ENCODE data around the gene HNRNPUL1. TPM values are rescaled to one million over a fixed set of nuclear protein-coding genes. Genes with fewer than 3 reads are reported as not detected.

The HNRNPUL1 gene
- total RNA-seq, 1 donor from 2014 or later: 143 TPM

GRCh38 chr19:41233748-41234240, 30.4 kb upstream of the HNRNPUL1 start:
- DNase-seq (ENCODE audit: low spot score): no peak

- DNase-seq (ENCODE audit: low spot score): no peak
Measured at GRCh38 chr19:41234512-41235168, 29.5 kb upstream of the HNRNPUL1 start.

- no peak for DNase-seq (ENCODE audit: low spot score)
Measured at GRCh38 chr19:41235480-41235879, 28.7 kb upstream of the HNRNPUL1 start.

- DNase-seq (ENCODE audit: low spot score): no peak
Measured at GRCh38 chr19:41238244-41238643, 25.9 kb upstream of the HNRNPUL1 start.

- DNase-seq (ENCODE audit: low spot score): no peak
Measured at GRCh38 chr19:41239363-41239762, 24.8 kb upstream of the HNRNPUL1 start.

- DNase-seq (ENCODE audit: low spot score): no peak
Measured at GRCh38 chr19:41239961-41240574, 24.1 kb upstream of the HNRNPUL1 start.

- no peak for DNase-seq (ENCODE audit: low spot score)
Measured at GRCh38 chr19:41241859-41242258, 22.3 kb upstream of the HNRNPUL1 start.

- no peak for DNase-seq (ENCODE audit: low spot score)
Measured at GRCh38 chr19:41244117-41244516, 20.1 kb upstream of the HNRNPUL1 start.

- no peak for DNase-seq (ENCODE audit: low spot score)
Measured at GRCh38 chr19:41245843-41246242, 18.3 kb upstream of the HNRNPUL1 start.

GRCh38 chr19:41248895-41249294, 15.3 kb upstream of the HNRNPUL1 start:
- no peak for DNase-seq (ENCODE audit: low spot score)

- DNase-seq (ENCODE audit: low spot score): no peak
Measured at GRCh38 chr19:41249707-41250423, 14.3 kb upstream of the HNRNPUL1 start.

- no peak for DNase-seq (ENCODE audit: low spot score)
Measured at GRCh38 chr19:41253660-41254059, 10.5 kb upstream of the HNRNPUL1 start.

GRCh38 chr19:41255171-41255570, 9.0 kb upstream of the HNRNPUL1 start:
- no peak for DNase-seq (ENCODE audit: low spot score)

GRCh38 chr19:41261474-41262190, 2.5 kb upstream of the HNRNPUL1 start:
- DNase-seq (ENCODE audit: low spot score): no peak

GRCh38 chr19:41263042-41263849, 926 bp upstream of the HNRNPUL1 start:
- DNase-seq (ENCODE audit: low spot score): no peak

- no peak for DNase-seq (ENCODE audit: low spot score)
Measured at GRCh38 chr19:41264581-41265394, 616 bp downstream of the HNRNPUL1 start.

- no peak for DNase-seq (ENCODE audit: low spot score)
Measured at GRCh38 chr19:41265395-41266153, 1.4 kb downstream of the HNRNPUL1 start.

- no peak for DNase-seq (ENCODE audit: low spot score)
Measured at GRCh38 chr19:41269055-41269454, 4.9 kb downstream of the HNRNPUL1 start.

- no peak for DNase-seq (ENCODE audit: low spot score)
Measured at GRCh38 chr19:41269571-41269970, 5.4 kb downstream of the HNRNPUL1 start.

Data from mesenteric fat pad (tissue), 1 donor.